Thyroid gland (tissue), 4 donors: ENCODE measurements around the gene E2F8. TPM values are rescaled to one million over a fixed set of nuclear protein-coding genes. Genes with fewer than 3 reads are reported as not detected.

Experiments
- DNase-seq, 2 donors: peaks; one replicate each; pipeline ENCODE4 v3.0.0-alpha.2; 2019
- H3K27ac ChIP-seq, 3 donors: fragments of 200-600 bp; sonication (generic); 1 replicate in 2 of 3; 2 replicates in 1 of 3; pipeline ENCODE4 v1.5.1; 2016 to 2019; ENCODE audit warnings: mild to moderate bottlenecking in 1 of 3, moderate library complexity in 1 of 3
- H3K27me3 ChIP-seq: fragments of 200-600 bp; sonication (generic); one replicate; pipeline ENCODE4 v1.5.1; 2019
- H3K36me3 ChIP-seq, 2 donors: fragments of 200-600 bp; sonication (generic); one replicate each; pipeline ENCODE4 v1.5.1; 2016 to 2019
- H3K4me1 ChIP-seq, 2 donors: fragments of 200-600 bp; sonication (generic); one replicate each; pipeline ENCODE4 v1.5.1; 2017 to 2019
- H3K4me3 ChIP-seq, 3 donors: fragments of 200-600 bp; sonication (generic); replicated peaks in 1 of 3; 1 replicate in 2 of 3; 2 replicates in 1 of 3; pipeline ENCODE4 v1.5.1; 2016; ENCODE audit warnings: mild to moderate bottlenecking in 1 of 3
- H3K9me3 ChIP-seq: fragments of 200-600 bp; sonication (generic); one replicate; pipeline ENCODE4 v1.5.1; 2017
- CTCF ChIP-seq, 6 experiments: fragments of 200-600 bp in 3 of 6; fragments of 450-650 bp in 3 of 6; sonication (generic) in 3 of 6; IDR thresholded peaks; one replicate each; pipeline ENCODE4 v1.5.1; 2016 to 2019; ENCODE audit warnings: antibody characterized with exemption in 6 of 6, mild to moderate bottlenecking in 2 of 6, inconsistent platforms in 1 of 6, moderate library complexity in 1 of 6
- POLR2A ChIP-seq, 2 donors: fragments of 450-650 bp; IDR thresholded peaks; one replicate each; pipeline ENCODE4 v1.6.1; 2017; ENCODE audit warnings: antibody characterized with exemption in 2 of 2, mild to moderate bottlenecking in 2 of 2, moderate library complexity in 1 of 2
- WGBS, 2 donors: methylation state at CpG; one replicate each; pipeline ENCODE4 v1.1.5; 2017; 5-methylcytosine and 5-hydroxymethylcytosine counted together
- intact Hi-C: fragments of 100-400 bp; cut with DNase I; formaldehyde crosslinking; loops from one replicate; pipeline ENCODE4 v1.15.1; 2023
- total RNA-seq, 4 donors: library from RNA; depleted of rRNA; stranded (reverse); fragments of >200 nt; gene quantifications; one replicate each; pipeline ENCODE4 v1.2.3, GENCODE V29; 2016

The E2F8 gene
- total RNA-seq, 4 donors from 2014 or later = not detected

DNA sequence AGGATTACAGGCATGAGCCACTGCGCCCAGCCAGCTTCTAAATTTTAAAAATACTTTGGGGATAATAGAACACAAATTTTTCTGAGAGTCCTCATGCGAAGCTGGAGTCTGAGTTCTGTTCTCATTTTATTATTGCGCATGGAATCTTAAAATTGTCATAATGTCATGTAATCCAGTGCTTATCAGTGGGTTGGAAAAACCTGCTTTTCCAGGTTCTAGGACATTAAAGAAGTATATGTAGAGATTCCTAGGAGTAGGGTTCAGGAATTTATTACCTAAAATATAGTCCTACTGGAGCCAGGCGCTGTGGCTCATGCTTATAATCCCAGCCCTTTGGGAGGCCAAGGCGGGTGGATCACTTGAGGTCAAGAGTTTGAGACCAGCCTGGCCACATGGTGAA, 4.6 kb upstream of the E2F8 start:
- Histone ChIP-seq H3K9me3 (no peaks in the 10 kb centered on the region), H3K27me3 (peaks cover 23% of the 10 kb centered on the region), H3K36me3 (no peaks in the 10 kb centered on the region), H3K4me1 (peaks cover 15 to 19% of the 10 kb centered on the region in 2 donors), H3K4me3 (no peak overlapping the region), H3K27ac (no peak overlapping the region)
- TF ChIP-seq CTCF (IDR thresholded peaks at IDR 0.05) (no peak), POLR2A (IDR thresholded peaks at IDR 0.05) (no peak)
- WGBS, 2 donors = 76 to 94% methylated on average over 5 of the region's 5 CpGs
- DNase-seq = no peak
- intact Hi-C loops = no loop called here

DNA sequence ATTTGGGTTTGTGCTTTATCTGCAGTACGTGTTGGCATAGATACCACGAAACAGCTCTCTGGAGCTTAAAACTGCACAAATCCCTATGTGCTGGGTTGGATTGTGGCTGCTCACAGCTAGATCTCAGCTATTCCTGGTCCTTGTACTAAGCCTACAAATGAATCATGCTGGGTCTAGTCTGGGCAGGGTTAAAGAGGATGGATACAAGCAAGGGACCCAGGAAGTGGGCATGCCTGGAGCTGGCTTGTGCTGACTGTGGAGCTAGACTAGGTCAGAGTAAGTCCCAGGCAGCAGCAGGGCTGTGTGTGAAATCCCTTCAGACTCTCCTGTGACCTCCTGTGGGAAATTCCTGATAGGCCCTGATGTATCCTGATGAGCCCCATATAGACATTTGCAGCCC, 3.9 kb upstream of the E2F8 start:
- TF ChIP-seq POLR2A (IDR thresholded peaks at IDR 0.05) = no peak
- TF ChIP-seq CTCF (IDR thresholded peaks at IDR 0.05) = no peak
- intact Hi-C loops = no loop called here
- peaks cover 19 to 20% of the 10 kb centered on the region in 2 donors for H3K4me1 ChIP-seq
- H3K9me3 ChIP-seq = no peaks in the 10 kb centered on the region
- 92 to 97% methylated on average over 2 of the region's 2 CpGs for WGBS, 2 donors
- no peak overlapping the region for H3K27ac ChIP-seq
- DNase-seq = no peak
- peaks cover 25% of the 10 kb centered on the region for H3K27me3 ChIP-seq
- H3K4me3 ChIP-seq = no peak overlapping the region
- H3K36me3 ChIP-seq = no peaks in the 10 kb centered on the region

- H3K27me3 ChIP-seq = peaks cover 25% of the 10 kb centered on the region
- no peaks in the 10 kb centered on the region for H3K9me3 ChIP-seq
- intact Hi-C loops = no loop called here
- 72 to 73% methylated on average over 6 of the region's 6 CpGs for WGBS, 2 donors
- H3K27ac ChIP-seq = no peak overlapping the region
- TF ChIP-seq POLR2A (IDR thresholded peaks at IDR 0.05) (no peak), CTCF (IDR thresholded peaks at IDR 0.05) (no peak)
- no peaks in the 10 kb centered on the region for H3K36me3 ChIP-seq
- peaks cover 19 to 20% of the 10 kb centered on the region in 2 donors for H3K4me1 ChIP-seq
- peak in 1 of 2 donors; percentile 12 for DNase-seq
- H3K4me3 ChIP-seq = no peak overlapping the region
Observed at GRCh38 chr11:19244084-19244483, 3.3 kb upstream of the E2F8 start.

GRCh38 chr11:19243613-19244012, 2.9 kb upstream of the E2F8 start:
- H3K36me3 ChIP-seq = no peaks in the 10 kb centered on the region
- H3K27me3 ChIP-seq = peaks cover 25% of the 10 kb centered on the region
- no peak overlapping the region for H3K4me3 ChIP-seq
- peaks cover 19 to 20% of the 10 kb centered on the region in 2 donors for H3K4me1 ChIP-seq
- H3K27ac ChIP-seq = no peak overlapping the region
- H3K9me3 ChIP-seq = no peaks in the 10 kb centered on the region
- intact Hi-C loops = no loop called here
- no peak for TF ChIP-seq CTCF (IDR thresholded peaks at IDR 0.05)
- no peak for TF ChIP-seq POLR2A (IDR thresholded peaks at IDR 0.05)
- no peak for DNase-seq

DNA sequence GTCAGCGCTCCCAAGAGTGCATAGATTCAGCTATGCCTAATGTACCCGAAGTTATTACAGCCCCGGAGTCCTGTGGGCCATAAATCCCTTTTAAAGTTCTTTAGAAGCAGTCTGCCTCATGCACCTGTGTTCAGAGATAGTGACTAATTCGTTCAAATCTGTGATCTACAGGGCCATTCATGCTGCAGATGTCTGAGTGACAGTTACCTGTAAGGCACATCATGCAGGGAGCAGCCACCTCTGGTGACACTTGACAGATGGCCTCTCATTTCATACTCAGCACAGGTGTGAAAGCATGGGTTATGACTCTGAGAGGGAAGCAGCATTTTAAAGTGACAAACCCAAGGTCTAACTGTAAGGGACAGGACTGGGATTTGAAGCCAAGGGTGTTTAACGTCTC, 2.4 kb upstream of the E2F8 start:
- TF ChIP-seq POLR2A (IDR thresholded peaks at IDR 0.05) = no peak
- TF ChIP-seq CTCF (IDR thresholded peaks at IDR 0.05) = no peak
- H3K9me3 ChIP-seq = no peaks in the 10 kb centered on the region
- peaks cover 25% of the 10 kb centered on the region for H3K27me3 ChIP-seq
- H3K27ac ChIP-seq = no peak overlapping the region
- H3K4me1 ChIP-seq = peaks cover 19 to 20% of the 10 kb centered on the region in 2 donors
- intact Hi-C loops = no loop called here
- 70 to 89% methylated on average over 5 of the region's 5 CpGs for WGBS, 2 donors
- no peak for DNase-seq
- H3K36me3 ChIP-seq = no peaks in the 10 kb centered on the region
- no peak overlapping the region for H3K4me3 ChIP-seq
